HepG2 (cell line): ENCODE measurements around the gene IGF2. TPM values are rescaled to one million over a fixed set of nuclear protein-coding genes. Genes with fewer than 3 reads are reported as not detected.
A peak's percentile ranks its signal among the peaks of the same experiment; 100 is the strongest.

Experiments used
- ARID5B ChIP-seq: IDR thresholded peaks from 2 replicates; pipeline ENCODE4 v1.4.0; 2020; ENCODE audit warnings: mild to moderate bottlenecking, missing genetic modification reagents
- EHMT2 ChIP-seq: fragments of 200-600 bp; sonication (generic); IDR thresholded peaks from 2 replicates; pipeline ENCODE4 v1.7.0; 2017; ENCODE audit warnings: antibody characterized with exemption, low read depth, low read length, borderline replicate concordance
- ETV5 ChIP-seq: IDR thresholded peaks from 2 replicates; pipeline ENCODE4 v1.6.1; 2018; ENCODE audit warnings: missing biosample characterization, missing genetic modification reagents, inconsistent platforms, borderline replicate concordance
- GABPB1 ChIP-seq: IDR thresholded peaks from 2 replicates; pipeline ENCODE4 v1.6.1; 2016; ENCODE audit warnings: mild to moderate bottlenecking, missing genetic modification reagents, moderate library complexity, missing compliant biosample characterization
- HHEX ChIP-seq: IDR thresholded peaks from 2 replicates; pipeline ENCODE4 v1.6.1; 2016; ENCODE audit warnings: control low read depth
- HNRNPL ChIP-seq: fragments of 200-400 bp; formaldehyde crosslinking; IDR thresholded peaks from 2 replicates; pipeline ENCODE4 v1.6.1; 2017; ENCODE audit warnings: mild to moderate bottlenecking, low read depth, low read length
- IRF2 ChIP-seq: IDR thresholded peaks from 2 replicates; pipeline ENCODE4 v1.6.1; 2018; ENCODE audit warnings: missing genetic modification reagents, missing compliant biosample characterization
- MLXIP ChIP-seq: sonication (generic); formaldehyde crosslinking; IDR thresholded peaks from 2 replicates; pipeline ENCODE4 v1.9.0; 2021; ENCODE audit warnings: missing genetic modification reagents, borderline replicate concordance
- NCOA2 ChIP-seq: sonication (generic); formaldehyde crosslinking; IDR thresholded peaks from 2 replicates; pipeline ENCODE4 v1.8.0; 2022; ENCODE audit warnings: inconsistent platforms
- POLR2A ChIP-seq, 2 experiments: IDR thresholded peaks; 2 replicates each; pipeline ENCODE4 v1.6.1; 2011; ENCODE audit warnings: low read depth in 2 of 2, low read length in 2 of 2, mild to moderate bottlenecking in 1 of 2, moderate library complexity in 1 of 2; ENCODE audit not compliant: insufficient read depth in 1 of 2
- SP4 ChIP-seq: sonication (generic); formaldehyde crosslinking; IDR thresholded peaks from 2 replicates; pipeline ENCODE4 v1.8.1; 2023; ENCODE audit warnings: mild to moderate bottlenecking, missing genetic modification reagents
- TAF1 ChIP-seq: sonication (generic); formaldehyde crosslinking; IDR thresholded peaks from 2 replicates; pipeline ENCODE4 v1.4.0; 2020; ENCODE audit warnings: missing genetic modification reagents
- TIGD3 ChIP-seq: sonication (generic); formaldehyde crosslinking; IDR thresholded peaks from 2 replicates; pipeline ENCODE4 v1.5.1; 2020; ENCODE audit warnings: mild to moderate bottlenecking, missing genetic modification reagents, borderline replicate concordance
- ZFP1 ChIP-seq: IDR thresholded peaks from 2 replicates; pipeline ENCODE4 v1.6.1; 2016
- ZNF124 ChIP-seq: sonication (generic); formaldehyde crosslinking; IDR thresholded peaks from 2 replicates; pipeline ENCODE4 v1.4.0; 2020; ENCODE audit warnings: missing genetic modification reagents
- ZNF296 ChIP-seq: sonication (generic); formaldehyde crosslinking; conservative IDR thresholded peaks from 2 replicates; pipeline ENCODE4 v1.5.0; 2020; ENCODE audit warnings: mild to moderate bottlenecking, missing genetic modification reagents
- ZNF414 ChIP-seq: sonication (generic); formaldehyde crosslinking; IDR thresholded peaks from 2 replicates; pipeline ENCODE4 v1.5.0; 2020; ENCODE audit warnings: missing genetic modification reagents
- ZNF543 ChIP-seq: sonication (generic); formaldehyde crosslinking; IDR thresholded peaks from 2 replicates; pipeline ENCODE4 v1.4.0; 2020; ENCODE audit warnings: mild to moderate bottlenecking, missing genetic modification reagents
- ZNF547 ChIP-seq: sonication (generic); formaldehyde crosslinking; IDR thresholded peaks from 2 replicates; pipeline ENCODE4 v1.5.1; 2020; ENCODE audit warnings: mild to moderate bottlenecking, missing genetic modification reagents
- ZNF652 ChIP-seq: IDR thresholded peaks from 2 replicates; pipeline ENCODE4 v1.6.1; 2016; ENCODE audit warnings: low read depth, borderline replicate concordance
- ZSCAN29 ChIP-seq: sonication (generic); formaldehyde crosslinking; conservative IDR thresholded peaks from 2 replicates; pipeline ENCODE4 v1.4.0; 2020; ENCODE audit warnings: mild to moderate bottlenecking, missing genetic modification reagents
- polyA plus RNA-seq, 8 experiments: library from polyadenylated mRNA; depleted of rRNA in 3 of 8; stranded (reverse) in 7 of 8; unstranded in 1 of 8; fragments of >200 nt; fragmentation: Illumina TruSeq in 4 of 8; extraction: Trizol in 4 of 8; gene quantifications; 2 replicates each; pipeline versions ENCODE4 v1.2.1 to v1.2.3, GENCODE V29; 2011 to 2016; ENCODE audit warnings: low read depth in 4 of 8, missing spikeins in 1 of 8, mixed read lengths in 1 of 8; ENCODE audit not compliant: insufficient read depth in 1 of 8
- total RNA-seq, 5 experiments: library from RNA; depleted of rRNA; stranded (reverse); fragments of >200 nt; fragmentation: Illumina TruSeq; extraction: Trizol; gene quantifications; 2 replicates each; pipeline ENCODE4 v1.2.3, GENCODE V29; 2016; ENCODE audit warnings: low read depth in 1 of 5

Gene IGF2
- total and polyA plus RNA-seq, 2 of the 13 experiments (the other 11 are each of a cell fraction or from before 2014, with no cell fraction given), result 79.1 to 254 TPM

GRCh38 chr11:2137202-2138067, 1.8 kb downstream of the IGF2 start (continued):
- TF ChIP-seq MLXIP, result no peak
- TF ChIP-seq ZNF543 (CRISPR knock-in tag), result 0 out of 2 replicates have a peak, but pooled peaks have one; percentile 23
- TF ChIP-seq ARID5B (CRISPR knock-in tag), result 0 out of 2 replicates have a peak, but pooled peaks have one; percentile 13
- TF ChIP-seq TAF1 (CRISPR knock-in tag), result peak; percentile 60
- TF ChIP-seq ZNF296 (CRISPR knock-in tag), result 0 out of 2 replicates have a peak, but pooled peaks have one; percentile 57
- peak; percentile 84; the same call in 1 of the 2 replicates for TF ChIP-seq HNRNPL
- TF ChIP-seq ZFP1 (CRISPR knock-in tag), result 0 out of 2 replicates have a peak, but pooled peaks have one; percentile 12
- TF ChIP-seq NCOA2, result 0 out of 2 replicates have a peak, but pooled peaks have one; percentile 10
- TF ChIP-seq HHEX (CRISPR knock-in tag), result no peak
- TF ChIP-seq IRF2 (CRISPR knock-in tag), result 0 out of 2 replicates have a peak, but pooled peaks have one; percentile 19
- peak; percentile 42; the same call in 1 of the 2 replicates for TF ChIP-seq SP4
- no peak for TF ChIP-seq ZNF652 (CRISPR knock-in tag)
- no peak for TF ChIP-seq EHMT2
- TF ChIP-seq ZNF124 (CRISPR knock-in tag), result no peak
- no peak for TF ChIP-seq TIGD3
- TF ChIP-seq POLR2A (IDR thresholded peaks at IDR 0.05; ENCODE audit: insufficient read depth in 1 of 2, low read depth in 2 of 2, low read length in 2 of 2), result peak in 1 of 2 experiments; percentile 95; a peak in 2 of 4 replicates
- TF ChIP-seq GABPB1 (CRISPR knock-in tag), result 0 out of 2 replicates have a peak, but pooled peaks have one; percentile 42
- TF ChIP-seq ZSCAN29 (CRISPR knock-in tag), result no peak
- 0 out of 2 replicates have a peak, but pooled peaks have one; percentile 13 for TF ChIP-seq ZNF414 (CRISPR knock-in tag)
- no peak for TF ChIP-seq ETV5 (CRISPR knock-in tag)
- no peak for TF ChIP-seq ZNF547 (CRISPR knock-in tag)
